22Rv1 (cell line): Measurements from ENCODE around the gene ERGIC2.

Experiments
- CTCF ChIP-seq: fragments of 450-650 bp; IDR thresholded peaks from 2 replicates; pipeline ENCODE4 v1.5.1; 2017; ENCODE audit warnings: mild to moderate bottlenecking
- ZFX ChIP-seq: fragments of 450-650 bp; IDR thresholded peaks from 2 replicates; pipeline ENCODE4 v1.6.1; 2017; ENCODE audit warnings: antibody characterized with exemption, borderline replicate concordance

GRCh38 chr12:29317556-29318363, 63.2 kb downstream of the ERGIC2 start:
- peak; percentile 99 for TF ChIP-seq CTCF
- TF ChIP-seq ZFX, result no peak
